ENCODE data around the gene MAGEA2B. TPM values are rescaled to one million over a fixed set of nuclear protein-coding genes. Genes with fewer than 3 reads are reported as not detected.
"Not testable (repeated sequence)": the region's sequence is repeated elsewhere in the genome, so short reads cannot be mapped to it uniquely, and the experiment has no call there.

The MAGEA2B gene
- polyA plus RNA-seq, 4 donors, result not detected

GRCh38 chrX:152753686-152754650 is 39.5 kb downstream of the MAGEA2B start, which contains the start of gene MAGEA2:
Gene MAGEA2 (minus strand): TSS chrX:152753842. CDS start chrX:152751363, 2,479 bp downstream.
- H3K27me3 ChIP-seq (ENCODE audit: control insufficient read depth in 3 of 3, insufficient read depth in 3 of 3, low read length in 3 of 3); DNase-seq; H3K9me3 ChIP-seq (ENCODE audit: control insufficient read depth in 2 of 2, insufficient read depth in 1 of 2, low read depth in 1 of 2, low read length in 1 of 2); H3K4me1 ChIP-seq (ENCODE audit: control insufficient read depth in 3 of 3, insufficient read depth in 2 of 3, low read depth in 1 of 3, low read length in 2 of 3); H3K4me3 ChIP-seq (ENCODE audit: low read depth in 1 of 3, low read length in 3 of 3); H3K27ac ChIP-seq (ENCODE audit: low read depth in 1 of 3, low read length in 2 of 3); FAIRE-seq; H3K36me3 ChIP-seq (ENCODE audit: control insufficient read depth in 3 of 3, insufficient read depth in 2 of 3, low read depth in 1 of 3, low read length in 3 of 3): not testable (repeated sequence)
- no CpG with 5 or more reads among the region's 35 CpGs for WGBS, 3 donors

GRCh38 chrX:152754871-152755270 is 40.4 kb downstream of the MAGEA2B start:
- not testable (repeated sequence) for DNase-seq; H3K27ac ChIP-seq (ENCODE audit: low read depth in 1 of 3, low read length in 2 of 3); H3K4me1 ChIP-seq (ENCODE audit: control insufficient read depth in 3 of 3, insufficient read depth in 2 of 3, low read depth in 1 of 3, low read length in 2 of 3); H3K36me3 ChIP-seq (ENCODE audit: control insufficient read depth in 3 of 3, insufficient read depth in 2 of 3, low read depth in 1 of 3, low read length in 3 of 3); H3K9me3 ChIP-seq (ENCODE audit: control insufficient read depth in 2 of 2, insufficient read depth in 1 of 2, low read depth in 1 of 2, low read length in 1 of 2); FAIRE-seq; H3K4me3 ChIP-seq (ENCODE audit: low read depth in 1 of 3, low read length in 3 of 3); H3K27me3 ChIP-seq (ENCODE audit: control insufficient read depth in 3 of 3, insufficient read depth in 3 of 3, low read length in 3 of 3)
- no CpG with 5 or more reads among the region's 5 CpGs for WGBS, 3 donors

GRCh38 chrX:152758918-152759317 is 44.5 kb downstream of the MAGEA2B start, which contains the start of gene CSAG3:
Gene CSAG3 (plus strand): TSS chrX:152759218.
- not testable (repeated sequence) for FAIRE-seq; H3K36me3 ChIP-seq (ENCODE audit: control insufficient read depth in 3 of 3, insufficient read depth in 2 of 3, low read depth in 1 of 3, low read length in 3 of 3); H3K9me3 ChIP-seq (ENCODE audit: control insufficient read depth in 2 of 2, insufficient read depth in 1 of 2, low read depth in 1 of 2, low read length in 1 of 2); H3K27me3 ChIP-seq (ENCODE audit: control insufficient read depth in 3 of 3, insufficient read depth in 3 of 3, low read length in 3 of 3); H3K4me3 ChIP-seq (ENCODE audit: low read depth in 1 of 3, low read length in 3 of 3); DNase-seq; H3K27ac ChIP-seq (ENCODE audit: low read depth in 1 of 3, low read length in 2 of 3); H3K4me1 ChIP-seq (ENCODE audit: control insufficient read depth in 3 of 3, insufficient read depth in 2 of 3, low read depth in 1 of 3, low read length in 2 of 3)
- no CpG with 5 or more reads among the region's 2 CpGs for WGBS, 3 donors

- not testable (repeated sequence) for H3K4me3 ChIP-seq (ENCODE audit: low read depth in 1 of 3, low read length in 3 of 3); H3K36me3 ChIP-seq (ENCODE audit: control insufficient read depth in 3 of 3, insufficient read depth in 2 of 3, low read depth in 1 of 3, low read length in 3 of 3); H3K4me1 ChIP-seq (ENCODE audit: control insufficient read depth in 3 of 3, insufficient read depth in 2 of 3, low read depth in 1 of 3, low read length in 2 of 3); H3K27me3 ChIP-seq (ENCODE audit: control insufficient read depth in 3 of 3, insufficient read depth in 3 of 3, low read length in 3 of 3); DNase-seq; H3K9me3 ChIP-seq (ENCODE audit: control insufficient read depth in 2 of 2, insufficient read depth in 1 of 2, low read depth in 1 of 2, low read length in 1 of 2); FAIRE-seq; H3K27ac ChIP-seq (ENCODE audit: low read depth in 1 of 3, low read length in 2 of 3)
- WGBS, 3 donors, result 75 to 83% (median 79%) methylated on average over 1 to 3 of the region's 7 CpGs
Observed at GRCh38 chrX:152759544-152759943, 45.1 kb downstream of the MAGEA2B start.

- WGBS, 3 donors, result 77 to 89% (median 87%) methylated on average over 2 to 4 of the region's 7 CpGs
- FAIRE-seq, result not testable (repeated sequence)
Observed at GRCh38 chrX:152761582-152761981, 47.2 kb downstream of the MAGEA2B start.

GRCh38 chrX:152766562-152766961 is 52.1 kb downstream of the MAGEA2B start:
- H3K4me3 ChIP-seq (ENCODE audit: low read depth in 1 of 3, low read length in 3 of 3); DNase-seq; FAIRE-seq; H3K4me1 ChIP-seq (ENCODE audit: control insufficient read depth in 3 of 3, insufficient read depth in 2 of 3, low read depth in 1 of 3, low read length in 2 of 3); H3K27me3 ChIP-seq (ENCODE audit: control insufficient read depth in 3 of 3, insufficient read depth in 3 of 3, low read length in 3 of 3); H3K36me3 ChIP-seq (ENCODE audit: control insufficient read depth in 3 of 3, insufficient read depth in 2 of 3, low read depth in 1 of 3, low read length in 3 of 3); H3K27ac ChIP-seq (ENCODE audit: low read depth in 1 of 3, low read length in 2 of 3); H3K9me3 ChIP-seq (ENCODE audit: control insufficient read depth in 2 of 2, insufficient read depth in 1 of 2, low read depth in 1 of 2, low read length in 1 of 2): not testable (repeated sequence)
- WGBS, 3 donors, result 65 to 77% (median 67%) methylated on average over 9 of the region's 9 CpGs

More at GRCh38 chrX:152761582-152761981, 47.2 kb downstream of the MAGEA2B start:
- DNase-seq; H3K27ac ChIP-seq (ENCODE audit: low read depth in 1 of 3, low read length in 2 of 3); H3K9me3 ChIP-seq (ENCODE audit: control insufficient read depth in 2 of 2, insufficient read depth in 1 of 2, low read depth in 1 of 2, low read length in 1 of 2); H3K27me3 ChIP-seq (ENCODE audit: control insufficient read depth in 3 of 3, insufficient read depth in 3 of 3, low read length in 3 of 3); H3K36me3 ChIP-seq (ENCODE audit: control insufficient read depth in 3 of 3, insufficient read depth in 2 of 3, low read depth in 1 of 3, low read length in 3 of 3); H3K4me3 ChIP-seq (ENCODE audit: low read depth in 1 of 3, low read length in 3 of 3); H3K4me1 ChIP-seq (ENCODE audit: control insufficient read depth in 3 of 3, insufficient read depth in 2 of 3, low read depth in 1 of 3, low read length in 2 of 3): not testable (repeated sequence)

Other genes starting within 250 kb of the MAGEA2B start
- gene GABRQ, start 76.7 kb upstream of the MAGEA2B start, polyA plus RNA-seq, result 1 to 10 TPM in 1 of 4 donors, under 1 TPM in 1, not detected in 2; 0.09 to 1.1 TPM
- not detected for gene MAGEA3, start 15.8 kb upstream of the MAGEA2B start, polyA plus RNA-seq
- gene CSAG2, start 5.4 kb upstream of the MAGEA2B start, polyA plus RNA-seq, result not detected
- not detected for gene CSAG1, start 19.1 kb downstream of the MAGEA2B start, polyA plus RNA-seq
- not detected for gene MAGEA12, start 19.1 kb downstream of the MAGEA2B start, polyA plus RNA-seq
- not detected for gene MAGEA2, start 39.2 kb downstream of the MAGEA2B start, polyA plus RNA-seq
- under 1 TPM in 1 of 4 donors, not detected in 3; 0.12 TPM for gene CSAG3, start 44.6 kb downstream of the MAGEA2B start, polyA plus RNA-seq
- not detected for gene MAGEA6, start 55.1 kb downstream of the MAGEA2B start, polyA plus RNA-seq
- gene CETN2, start 116.1 kb downstream of the MAGEA2B start, polyA plus RNA-seq, result 10 to 100 TPM; 11.1 to 29.1 (median 20.3) TPM
- 10 to 100 TPM; 13.8 to 28.4 (median 19.9) TPM for gene NSDHL, start 116.4 kb downstream of the MAGEA2B start, polyA plus RNA-seq
- 1 to 10 TPM in 3 of 4 donors, under 1 TPM in 1; 0.45 to 1.8 (median 1.2) TPM for gene ZNF185, start 183.4 kb downstream of the MAGEA2B start, polyA plus RNA-seq

Measured in small intestine (tissue), 7 donors.